Measurements from ENCODE around the gene ZFYVE27. TPM values are rescaled to one million over a fixed set of nuclear protein-coding genes. Genes with fewer than 3 reads are reported as not detected.
A peak's percentile ranks its signal among the peaks of the same experiment; 100 is the strongest.

ZFYVE27 gene
- total RNA-seq, 1 donor from 2014 or later = 48.5 TPM

DNA sequence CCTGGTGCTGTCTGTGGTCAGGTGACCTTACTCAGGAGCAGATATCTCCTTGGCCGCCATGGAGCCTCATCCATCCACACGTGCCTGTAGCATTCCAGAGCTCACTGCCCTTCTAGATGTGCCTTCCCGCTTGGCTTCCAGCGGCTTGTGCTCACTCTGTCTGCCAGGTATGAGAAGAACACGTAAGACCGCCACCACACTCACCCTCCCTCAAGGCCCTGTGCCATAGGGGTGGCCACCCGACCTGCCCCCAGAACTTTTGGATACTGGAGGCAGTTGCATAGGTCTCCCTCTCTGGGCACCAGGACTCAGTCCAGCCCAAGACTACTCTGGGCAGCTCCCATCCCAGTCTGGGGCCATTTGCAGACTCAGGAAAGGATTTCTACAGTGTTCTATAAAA is 19.3 kb upstream of the ZFYVE27 start:
- TF ChIP-seq, protein P1, sequence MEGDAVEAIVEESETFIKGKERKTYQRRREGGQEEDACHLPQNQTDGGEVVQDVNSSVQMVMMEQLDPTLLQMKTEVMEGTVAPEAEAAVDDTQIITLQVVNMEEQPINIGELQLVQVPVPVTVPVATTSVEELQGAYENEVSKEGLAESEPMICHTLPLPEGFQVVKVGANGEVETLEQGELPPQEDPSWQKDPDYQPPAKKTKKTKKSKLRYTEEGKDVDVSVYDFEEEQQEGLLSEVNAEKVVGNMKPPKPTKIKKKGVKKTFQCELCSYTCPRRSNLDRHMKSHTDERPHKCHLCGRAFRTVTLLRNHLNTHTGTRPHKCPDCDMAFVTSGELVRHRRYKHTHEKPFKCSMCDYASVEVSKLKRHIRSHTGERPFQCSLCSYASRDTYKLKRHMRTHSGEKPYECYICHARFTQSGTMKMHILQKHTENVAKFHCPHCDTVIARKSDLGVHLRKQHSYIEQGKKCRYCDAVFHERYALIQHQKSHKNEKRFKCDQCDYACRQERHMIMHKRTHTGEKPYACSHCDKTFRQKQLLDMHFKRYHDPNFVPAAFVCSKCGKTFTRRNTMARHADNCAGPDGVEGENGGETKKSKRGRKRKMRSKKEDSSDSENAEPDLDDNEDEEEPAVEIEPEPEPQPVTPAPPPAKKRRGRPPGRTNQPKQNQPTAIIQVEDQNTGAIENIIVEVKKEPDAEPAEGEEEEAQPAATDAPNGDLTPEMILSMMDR (IDR thresholded peaks at IDR 0.05; ENCODE audit: partially characterized antibody, unreplicated experiment) = no peak
- peaks cover 7% of the 10 kb centered on the region for H3K9me3 Mint-ChIP-seq (ENCODE audit: unreplicated experiment)
- no peak overlapping the region for H3K4me3 Mint-ChIP-seq (ENCODE audit: unreplicated experiment)
- DNase-seq = no peak
- no peaks in the 10 kb centered on the region for H3K36me3 Mint-ChIP-seq (ENCODE audit: unreplicated experiment)
- H3K27me3 Mint-ChIP-seq (ENCODE audit: unreplicated experiment) = peaks cover 14% of the 10 kb centered on the region
- no peak overlapping the region for H3K27ac Mint-ChIP-seq (ENCODE audit: unreplicated experiment)
- peaks cover 12% of the 10 kb centered on the region for H3K4me1 Mint-ChIP-seq (ENCODE audit: low read depth, unreplicated experiment)

DNA sequence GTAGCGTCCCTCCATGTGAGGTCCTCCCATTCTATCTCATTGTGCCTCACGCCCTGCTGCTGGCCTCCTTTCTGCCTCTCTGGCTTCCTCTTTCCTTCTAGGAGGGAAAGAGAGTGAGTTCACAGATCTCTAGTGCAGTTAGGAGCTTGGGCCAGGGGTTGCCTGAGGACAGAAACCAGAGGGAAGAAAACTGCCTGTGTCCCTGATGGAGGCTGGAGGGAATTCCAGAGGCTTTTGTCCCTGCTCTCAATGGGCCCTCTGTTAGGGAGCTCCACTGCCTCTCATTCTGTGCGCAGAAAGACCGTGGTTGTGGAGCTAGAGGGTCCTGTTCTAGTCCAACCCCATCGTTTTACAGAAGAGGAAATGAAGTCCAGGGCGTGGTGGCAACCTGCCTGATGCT is 18.8 kb upstream of the ZFYVE27 start:
- Mint-ChIP-seq H3K4me3 (ENCODE audit: unreplicated experiment) (no peak overlapping the region), H3K27ac (ENCODE audit: unreplicated experiment) (no peak overlapping the region), H3K27me3 (ENCODE audit: unreplicated experiment) (peaks cover 9% of the 10 kb centered on the region), H3K9me3 (ENCODE audit: unreplicated experiment) (peaks cover 2% of the 10 kb centered on the region), H3K36me3 (ENCODE audit: unreplicated experiment) (no peaks in the 10 kb centered on the region), H3K4me1 (ENCODE audit: low read depth, unreplicated experiment) (peaks cover 8% of the 10 kb centered on the region)
- DNase-seq = no peak
- TF ChIP-seq, protein P1 (IDR thresholded peaks at IDR 0.05; ENCODE audit: partially characterized antibody, unreplicated experiment) = no peak

DNA sequence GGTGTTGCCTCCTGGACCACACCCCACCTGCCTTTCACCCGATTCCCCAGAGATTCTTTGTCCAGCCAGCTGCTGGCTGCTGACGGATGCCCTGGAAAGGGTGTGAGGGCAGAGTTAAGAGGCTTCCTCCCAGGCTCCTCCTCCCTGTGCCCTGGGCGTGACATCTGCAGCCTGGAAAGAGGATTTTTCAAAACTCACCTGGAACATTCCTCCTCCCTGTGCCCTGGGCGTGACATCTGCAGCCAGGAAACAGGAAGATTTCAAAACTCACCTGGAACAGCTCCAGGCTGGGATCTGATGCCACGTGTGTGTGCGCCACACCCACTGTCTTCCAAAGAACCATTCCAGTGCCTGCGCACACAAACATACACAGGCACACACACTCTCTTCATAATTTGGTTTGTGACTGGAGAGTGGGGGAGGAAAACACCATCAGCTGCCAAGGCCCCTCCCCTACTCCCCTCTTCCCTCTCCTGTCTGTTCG is 18.2 kb upstream of the ZFYVE27 start:
- DNase-seq = no peak
- H3K36me3 Mint-ChIP-seq (ENCODE audit: unreplicated experiment) = no peaks in the 10 kb centered on the region
- H3K4me3 Mint-ChIP-seq (ENCODE audit: unreplicated experiment) = peak overlapping the region; percentile 34
- H3K27ac Mint-ChIP-seq (ENCODE audit: unreplicated experiment) = no peak overlapping the region
- H3K4me1 Mint-ChIP-seq (ENCODE audit: low read depth, unreplicated experiment) = peaks cover 8% of the 10 kb centered on the region
- peaks cover 9% of the 10 kb centered on the region for H3K27me3 Mint-ChIP-seq (ENCODE audit: unreplicated experiment)
- TF ChIP-seq, protein P1 (IDR thresholded peaks at IDR 0.05; ENCODE audit: partially characterized antibody, unreplicated experiment) = no peak
- H3K9me3 Mint-ChIP-seq (ENCODE audit: unreplicated experiment) = peaks cover 2% of the 10 kb centered on the region

DNA sequence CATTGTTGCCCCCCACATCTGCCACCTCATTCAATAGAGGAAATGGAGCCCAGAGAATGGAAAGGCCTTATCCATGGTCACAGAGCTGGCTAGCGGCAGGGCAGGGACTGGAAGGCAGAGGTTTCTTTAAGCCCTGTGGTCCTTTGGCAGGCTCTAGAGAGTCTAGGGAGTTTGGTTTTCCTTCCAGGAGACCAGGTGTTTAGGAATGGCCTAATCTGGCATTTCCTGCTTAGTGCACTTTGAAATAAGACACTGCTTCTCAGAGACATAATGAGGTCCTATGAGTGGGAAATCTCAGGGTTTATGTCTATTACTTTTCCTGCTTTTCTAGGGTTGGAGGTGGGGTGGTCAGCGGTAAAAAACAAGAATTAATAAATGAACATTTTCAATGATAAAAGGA is 17.3 kb upstream of the ZFYVE27 start:
- TF ChIP-seq, protein P1 (IDR thresholded peaks at IDR 0.05; ENCODE audit: partially characterized antibody, unreplicated experiment) = no peak
- no peak overlapping the region for H3K4me3 Mint-ChIP-seq (ENCODE audit: unreplicated experiment)
- no peak for DNase-seq
- peaks cover 12% of the 10 kb centered on the region for H3K4me1 Mint-ChIP-seq (ENCODE audit: low read depth, unreplicated experiment)
- H3K27ac Mint-ChIP-seq (ENCODE audit: unreplicated experiment) = no peak overlapping the region
- H3K27me3 Mint-ChIP-seq (ENCODE audit: unreplicated experiment) = peaks cover 8% of the 10 kb centered on the region
- peaks cover 2% of the 10 kb centered on the region for H3K9me3 Mint-ChIP-seq (ENCODE audit: unreplicated experiment)
- no peaks in the 10 kb centered on the region for H3K36me3 Mint-ChIP-seq (ENCODE audit: unreplicated experiment)

DNA sequence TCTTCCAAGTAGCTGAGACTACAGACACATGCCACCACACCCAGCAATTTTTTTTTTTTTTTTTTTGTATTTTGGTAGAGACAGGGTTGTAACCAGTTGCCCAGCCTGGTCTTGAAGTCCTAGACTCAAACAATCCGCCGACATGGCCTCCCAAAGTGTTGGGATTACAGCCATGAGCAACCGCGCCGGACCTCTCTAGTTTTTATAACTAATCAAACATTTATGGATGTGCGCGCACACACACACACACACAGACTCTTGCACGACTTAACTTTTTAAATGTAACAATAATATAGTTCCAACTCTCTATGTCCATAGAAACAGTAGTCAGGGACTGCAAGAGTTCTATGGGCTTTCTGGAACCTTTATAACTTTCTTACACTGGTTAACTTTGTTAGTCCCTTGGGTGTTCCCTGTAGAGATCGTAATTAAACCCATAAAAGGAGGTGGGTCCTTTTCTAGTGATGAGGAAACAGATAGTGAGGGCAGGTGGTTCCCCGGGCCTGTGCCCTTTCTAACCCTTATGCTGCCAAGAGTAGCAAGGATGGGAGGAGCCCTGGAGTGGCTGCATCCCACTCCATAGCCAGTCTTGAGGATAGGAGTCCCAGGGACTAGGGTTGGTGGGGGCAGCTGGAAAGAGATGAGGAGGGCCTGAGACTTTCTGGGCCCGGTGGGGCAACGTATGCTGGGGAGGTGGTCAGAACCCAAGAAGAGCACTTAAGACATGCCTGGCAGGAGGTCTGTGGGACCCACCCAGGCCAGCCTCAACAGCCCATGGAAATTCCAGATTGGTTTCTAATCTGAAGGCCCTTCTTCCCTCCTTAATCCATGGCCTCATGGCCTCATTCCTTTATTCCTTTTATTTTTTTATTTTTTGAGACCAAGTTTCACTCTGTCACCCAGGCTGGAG is 14.8 kb upstream of the ZFYVE27 start:
- Mint-ChIP-seq H3K27ac (ENCODE audit: unreplicated experiment) (no peak overlapping the region), H3K4me1 (ENCODE audit: low read depth, unreplicated experiment) (peaks cover 12% of the 10 kb centered on the region), H3K4me3 (ENCODE audit: unreplicated experiment) (no peak overlapping the region), H3K27me3 (ENCODE audit: unreplicated experiment) (peaks cover 2% of the 10 kb centered on the region), H3K9me3 (ENCODE audit: unreplicated experiment) (no peaks in the 10 kb centered on the region), H3K36me3 (ENCODE audit: unreplicated experiment) (no peaks in the 10 kb centered on the region)
- TF ChIP-seq, protein P1 (IDR thresholded peaks at IDR 0.05; ENCODE audit: partially characterized antibody, unreplicated experiment) = no peak
- no peak for DNase-seq

Measured in glutamatergic neuron (in vitro differentiated cells).